Right hindlimb (tissue), 1 donor: ENCODE data around the gene MARK2.
A peak's percentile ranks its signal among the peaks of the same experiment; 100 is the strongest.

Source experiments
- DNase-seq: peaks from one replicate; pipeline ENCODE4 v3.0.0-alpha.2; 2018

Gene MARK2

GRCh38 chr11:63831326-63831725 lies 7.6 kb upstream of the MARK2 start:
- DNase-seq: no peak

DNA sequence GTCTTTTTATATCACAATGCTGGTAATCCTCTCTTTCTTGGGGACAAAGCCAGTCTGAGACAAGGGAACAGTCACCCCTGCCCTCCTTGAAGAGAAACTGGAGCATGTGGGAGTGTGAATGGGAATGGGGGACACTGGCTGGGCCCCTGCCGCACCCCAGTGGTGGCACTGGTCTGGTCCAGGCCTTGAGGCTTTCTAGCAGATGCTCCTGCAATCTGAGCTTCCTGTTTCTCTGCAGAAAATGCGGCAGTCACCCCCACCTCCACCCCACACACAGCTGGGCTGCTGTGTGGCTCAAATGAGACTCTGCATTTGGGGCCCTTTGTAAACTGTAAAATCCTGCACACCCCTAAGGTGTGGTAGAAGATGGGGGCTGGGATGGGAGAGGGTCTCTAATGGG lies 6.6 kb upstream of the MARK2 start:
- no peak for DNase-seq

DNA sequence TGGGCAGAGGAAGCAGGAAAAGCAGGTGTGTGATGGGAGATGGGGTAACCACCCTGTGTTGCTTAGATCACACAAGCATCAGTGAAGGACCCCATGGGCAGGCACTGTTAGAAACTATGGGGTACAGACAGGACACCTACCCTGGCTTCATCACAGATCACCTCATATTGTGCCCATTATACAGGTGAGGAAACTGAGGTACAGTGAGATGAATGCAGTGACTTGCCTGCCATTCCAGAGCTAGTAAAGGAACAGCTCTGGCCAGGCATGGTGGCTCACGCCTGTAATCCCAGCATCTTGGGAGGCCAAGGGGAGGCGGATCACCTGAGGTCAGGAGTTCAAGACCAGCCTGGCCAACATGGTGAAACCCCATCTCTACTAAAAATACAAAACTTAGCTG lies 5.9 kb upstream of the MARK2 start:
- no peak for DNase-seq

DNA sequence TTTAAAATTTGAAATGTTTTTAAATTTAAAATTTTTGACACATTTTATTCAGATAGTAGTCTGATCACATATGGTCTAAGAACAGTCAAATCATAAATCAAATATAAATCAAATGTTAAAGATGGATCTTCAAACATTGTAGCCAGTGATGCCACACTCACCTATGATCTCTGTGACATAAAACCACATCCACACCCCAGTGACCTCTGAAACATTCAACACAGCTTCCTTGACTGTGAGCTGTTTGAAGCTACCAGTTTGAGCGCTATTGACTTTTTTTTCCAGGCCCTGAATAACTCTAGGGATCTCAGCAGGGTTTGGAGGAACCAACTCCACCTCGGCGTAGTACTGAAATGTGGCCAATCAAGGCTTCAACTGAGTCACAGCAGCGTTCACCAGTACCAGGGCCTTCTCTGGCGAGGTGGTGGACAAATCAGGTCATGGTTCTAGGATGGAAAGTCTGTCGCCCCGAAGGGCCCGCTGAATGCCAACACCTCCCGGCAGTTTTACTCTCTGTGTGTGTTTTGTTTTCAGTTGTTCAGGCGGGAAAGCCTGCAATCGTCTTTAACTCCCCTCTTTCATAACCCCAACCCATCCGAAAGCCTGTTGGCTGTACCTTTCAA lies 4.3 kb upstream of the MARK2 start:
- DNase-seq: no peak

DNA sequence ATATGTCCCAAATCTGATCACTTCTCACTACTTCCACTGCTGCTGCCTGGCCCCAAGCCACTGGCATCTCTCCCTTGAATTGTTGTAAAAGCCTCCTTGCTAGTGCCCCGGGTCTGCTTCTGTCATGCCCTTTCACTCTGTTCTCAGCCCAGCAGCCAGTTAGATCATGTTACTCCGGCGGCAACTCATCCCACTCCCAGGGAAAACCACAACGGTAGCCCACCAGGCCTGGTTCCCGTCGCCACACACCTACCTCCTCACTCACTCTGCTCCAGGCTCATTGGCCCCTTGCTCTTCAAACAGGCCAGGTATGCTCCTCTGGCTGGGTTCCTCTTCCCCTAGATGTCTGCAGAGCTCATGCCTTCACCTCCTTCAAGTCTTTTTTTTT lies 3.8 kb upstream of the MARK2 start:
- DNase-seq: no peak

DNA sequence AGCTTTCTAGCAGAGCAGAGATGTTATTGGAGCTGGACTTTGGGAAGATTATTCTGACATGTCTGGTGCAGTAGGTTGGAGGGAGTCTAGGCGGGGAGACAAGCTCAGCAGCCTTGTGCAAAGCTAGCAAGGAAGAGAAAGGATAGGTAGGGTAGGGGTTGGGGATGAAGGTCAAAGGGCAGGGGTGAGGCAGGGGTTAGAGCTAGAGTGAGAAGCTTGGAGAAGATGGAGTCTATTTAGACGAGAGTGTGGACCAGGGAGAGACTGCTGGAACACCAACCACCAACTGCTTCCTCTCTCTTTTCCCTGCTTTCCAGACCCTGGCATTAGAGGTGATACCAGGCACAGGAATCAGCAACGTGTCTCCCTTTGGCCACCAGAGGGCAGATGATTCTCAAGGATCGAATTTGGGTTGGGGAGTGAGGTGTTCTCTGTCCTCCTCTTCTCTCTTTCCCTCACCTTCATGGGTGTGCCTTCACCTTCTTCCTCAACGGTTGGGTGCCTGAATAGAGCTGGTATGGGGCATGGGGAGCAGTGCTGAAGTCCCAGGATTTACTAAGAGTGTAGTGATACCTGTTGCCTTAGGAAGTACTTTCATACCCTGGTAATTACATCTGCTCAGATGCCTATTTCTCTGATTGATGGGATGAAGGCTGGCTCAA lies 1.8 kb upstream of the MARK2 start:
- DNase-seq: peak; percentile 84

DNA sequence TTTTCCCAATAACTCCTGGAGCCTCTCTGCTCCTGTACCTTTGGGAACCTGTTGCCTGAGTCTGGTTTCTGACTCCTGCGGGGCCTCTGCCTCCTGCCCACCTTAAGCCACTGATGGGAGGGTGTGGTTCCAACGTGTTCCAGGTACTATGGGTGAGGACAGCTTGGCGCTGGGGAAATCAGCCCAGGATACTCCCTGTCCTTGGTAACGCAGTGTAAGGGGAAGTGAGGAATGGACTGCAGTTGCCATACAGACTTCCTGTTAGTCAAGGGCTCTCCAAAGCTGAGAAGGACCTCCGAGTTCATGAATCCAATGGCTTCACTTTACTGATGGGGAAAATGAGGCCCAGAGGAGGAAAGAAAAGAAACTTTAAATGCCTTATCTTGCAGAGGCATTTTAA lies 1.2 kb upstream of the MARK2 start:
- DNase-seq: no peak

DNA sequence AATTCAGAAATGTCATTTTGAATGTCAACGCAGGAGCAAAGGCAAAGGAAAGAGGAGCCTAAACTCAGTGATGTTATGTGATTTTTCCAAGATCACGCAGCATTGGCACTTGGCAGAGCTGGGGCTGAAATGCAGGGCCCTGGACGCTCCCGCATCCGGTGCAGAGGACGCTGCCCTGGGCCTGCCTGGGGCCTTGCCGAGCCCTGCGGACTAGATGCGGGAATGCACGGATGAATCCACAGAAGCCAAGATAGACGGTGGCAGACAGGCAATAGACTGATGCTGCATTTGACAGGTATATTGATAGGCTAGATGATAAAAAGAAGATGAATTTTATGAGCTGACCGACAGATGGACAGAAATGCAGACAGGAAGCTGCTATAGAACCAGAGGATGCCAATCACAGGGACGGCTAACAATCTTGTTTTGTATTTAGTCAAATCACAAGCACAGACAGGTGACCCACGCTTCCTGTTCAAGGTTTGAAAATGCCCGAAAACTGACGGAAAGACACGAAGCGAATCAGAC lies 696 bp upstream of the MARK2 start:
- no peak for DNase-seq

- no peak for DNase-seq
Observed at GRCh38 chr11:63839508-63840355, 822 bp downstream of the MARK2 start.

- no peak for DNase-seq
Observed at GRCh38 chr11:63840356-63841060, 1.6 kb downstream of the MARK2 start.

GRCh38 chr11:63841554-63841953 lies 2.6 kb downstream of the MARK2 start:
- DNase-seq: no peak

DNA sequence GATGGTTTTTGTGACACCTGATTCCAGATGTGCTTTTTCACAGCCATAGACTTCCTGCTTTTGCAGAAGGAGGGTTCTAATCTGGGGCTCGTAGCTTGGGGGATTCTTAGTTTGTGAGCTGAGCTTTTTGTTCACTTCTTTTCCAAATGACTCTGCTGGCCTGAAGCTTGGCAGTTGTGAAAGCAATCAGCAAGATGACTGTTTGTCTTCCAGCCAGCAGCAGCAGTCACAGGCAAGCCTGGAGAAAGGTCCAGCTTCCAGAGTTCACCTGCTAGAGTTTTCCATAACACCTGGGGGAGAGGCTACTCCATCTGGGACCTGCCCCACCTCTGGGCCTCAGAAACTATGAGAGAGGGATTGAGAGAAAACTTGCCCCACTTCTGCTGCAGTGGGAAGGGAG lies 4.1 kb downstream of the MARK2 start:
- no peak for DNase-seq

DNA sequence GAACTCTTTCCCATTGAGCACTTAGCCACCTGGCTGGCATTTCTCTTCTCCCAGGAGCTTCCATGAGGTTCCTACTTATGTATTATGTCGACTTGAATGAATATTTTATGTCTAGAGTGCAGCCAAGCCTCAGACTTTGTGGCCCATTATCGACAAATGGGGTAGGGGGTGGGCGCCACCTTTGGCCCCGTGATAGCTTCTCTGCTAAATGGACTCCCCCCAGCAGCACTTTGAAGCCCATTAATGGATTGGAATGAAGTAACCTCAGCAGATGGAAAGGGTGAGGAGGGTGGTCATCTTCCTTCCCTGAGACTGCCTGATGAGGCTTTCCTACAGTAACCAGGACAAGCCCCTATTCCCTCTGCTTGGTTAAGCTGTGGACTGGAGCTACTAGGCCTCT lies 5.9 kb downstream of the MARK2 start:
- no peak for DNase-seq

DNA sequence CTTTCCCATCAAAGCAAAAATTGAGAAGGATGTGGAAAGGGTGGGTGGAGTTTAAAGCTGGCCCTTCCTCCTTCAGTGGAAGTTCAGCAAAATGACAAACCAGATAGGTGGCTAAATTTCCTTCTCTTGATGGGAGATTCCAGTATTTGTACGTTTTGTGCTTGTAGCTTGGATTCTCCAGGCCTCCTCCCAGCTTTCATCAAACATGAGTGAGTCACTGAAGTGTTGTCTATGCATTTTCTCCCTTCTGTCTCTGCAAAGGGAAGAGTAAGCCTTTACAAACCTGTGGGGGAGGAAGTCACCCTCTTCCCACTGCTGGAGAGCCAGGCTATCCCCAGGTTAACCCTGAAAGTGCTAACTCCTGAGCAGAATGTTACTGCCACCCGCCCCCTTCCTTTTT lies 6.4 kb downstream of the MARK2 start:
- DNase-seq: no peak

DNA sequence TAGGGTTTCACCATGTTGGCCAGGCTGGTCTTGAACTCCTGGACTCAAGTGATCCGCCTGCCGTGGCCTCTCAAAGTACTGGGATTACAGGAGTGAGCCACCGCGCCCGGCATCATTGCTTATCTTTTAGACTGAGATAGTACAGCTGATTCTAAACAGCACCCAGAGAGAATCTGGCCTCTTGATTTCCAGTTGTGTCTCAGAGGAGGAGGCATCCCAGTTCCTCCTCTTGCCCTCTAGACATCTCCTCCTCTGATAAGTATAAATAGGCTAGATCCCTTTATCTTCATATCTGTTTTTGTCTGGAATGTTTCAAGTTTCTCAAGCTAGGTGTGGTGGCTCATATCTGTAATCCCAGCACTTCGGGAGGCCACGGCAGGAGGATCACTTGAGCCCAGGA lies 7.0 kb downstream of the MARK2 start:
- DNase-seq: no peak

- DNase-seq: no peak
Observed at GRCh38 chr11:63846897-63847296, 8.0 kb downstream of the MARK2 start.

- DNase-seq: no peak
Observed at GRCh38 chr11:63847363-63847762, 8.5 kb downstream of the MARK2 start.

DNA sequence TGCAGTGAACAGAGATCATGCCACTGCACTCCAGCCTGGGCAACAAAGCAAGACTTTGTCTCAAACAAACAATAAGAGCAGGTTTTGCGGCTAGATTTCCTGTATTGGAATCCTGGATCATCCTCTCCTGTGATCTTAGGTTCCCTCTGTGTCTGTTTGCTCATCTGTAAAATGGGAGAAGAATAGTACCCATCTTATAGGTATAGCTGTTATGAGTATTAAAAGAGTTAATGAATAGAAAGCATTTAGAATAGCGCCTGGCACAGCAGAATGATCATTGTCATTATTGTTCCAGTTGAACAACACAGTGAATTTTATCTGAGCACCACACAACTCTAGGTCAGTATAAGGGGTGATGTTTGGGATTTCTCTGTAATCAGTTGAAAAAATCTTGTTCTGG lies 10.8 kb downstream of the MARK2 start:
- no peak for DNase-seq

GRCh38 chr11:63850920-63851319 lies 12.0 kb downstream of the MARK2 start:
- DNase-seq: no peak

GRCh38 chr11:63851364-63851763 lies 12.5 kb downstream of the MARK2 start:
- DNase-seq: no peak

DNA sequence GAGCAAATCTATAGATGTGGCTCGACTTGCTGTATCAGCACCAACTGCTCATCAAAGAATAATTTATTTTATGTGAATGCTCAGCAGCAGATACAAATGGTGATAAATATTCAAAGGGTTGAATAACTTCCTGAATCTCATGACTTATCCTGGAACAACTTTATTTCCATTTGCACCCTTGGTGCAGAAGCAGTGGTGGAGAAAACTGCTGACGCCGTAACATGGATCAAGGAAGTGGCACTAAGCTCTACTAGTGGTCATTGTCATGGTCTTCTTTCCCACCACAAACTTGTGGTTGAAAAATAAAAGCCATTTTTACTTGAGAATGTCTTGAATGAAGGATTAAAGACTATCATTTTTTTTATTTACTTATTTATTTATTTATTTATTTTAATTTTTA lies 14.6 kb downstream of the MARK2 start:
- no peak for DNase-seq

GRCh38 chr11:63854696-63855095 lies 15.8 kb downstream of the MARK2 start:
- DNase-seq: no peak

DNA sequence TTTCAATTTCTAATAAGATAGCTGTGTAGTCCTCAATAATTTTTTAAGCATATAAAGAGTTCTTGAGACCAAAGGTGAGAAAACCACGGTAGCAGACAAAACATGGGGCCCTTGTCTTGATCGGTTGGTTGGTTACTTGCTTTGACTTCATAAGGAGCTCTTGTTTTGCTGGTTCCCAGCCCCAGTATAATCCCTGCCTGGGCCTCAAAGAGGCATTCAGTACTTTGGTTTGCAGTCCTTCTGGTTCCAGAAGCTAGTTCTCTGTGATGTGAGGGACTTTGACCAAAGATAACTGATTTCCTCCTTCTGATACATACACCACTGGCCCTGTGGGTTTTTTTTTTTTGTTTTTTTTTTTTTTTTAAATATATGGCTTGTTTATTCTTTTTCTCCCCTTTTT lies 17.1 kb downstream of the MARK2 start:
- DNase-seq: no peak
